ENCODE results near the gene MAN1A1. TPM values are rescaled to one million over a fixed set of nuclear protein-coding genes. Genes with fewer than 3 reads are reported as not detected.
A peak's percentile ranks its signal among the peaks of the same experiment; 100 is the strongest.

MAN1A1 gene
- total RNA-seq, 1 experiment from 2014 or later: 19.0 TPM

- TF ChIP-seq EZH2 (IDR thresholded peaks at IDR 0.05; ENCODE audit: low read length, unreplicated experiment): no peak
- Histone ChIP-seq H3K79me2 (ENCODE audit: low read length) (no peaks in the 10 kb centered on the region), H3K4me3 (ENCODE audit: low read length) (no peak overlapping the region; the same call in 1 of the 2 replicates), H3K9me3 (ENCODE audit: low read length) (no peaks in the 10 kb centered on the region), H3F3A (ENCODE audit: low read length, unreplicated experiment) (no peaks in the 10 kb centered on the region), H2AFZ (ENCODE audit: low read length) (no peak overlapping the region), H3K27ac (ENCODE audit: low read length) (peak overlapping the region; percentile 67), H3K36me3 (ENCODE audit: low read depth, low read length) (no peaks in the 10 kb centered on the region), H3K9me2 (replicated peaks; ENCODE audit: low read length) (no peaks in the 10 kb centered on the region), H4K20me1 (ENCODE audit: low read length) (no peaks in the 10 kb centered on the region), H3K4me1 (ENCODE audit: insufficient read depth, low read length) (peaks cover 38% of the 10 kb centered on the region), H3K27me3 (ENCODE audit: low read length) (no peaks in the 10 kb centered on the region), H3K4me2 (ENCODE audit: low read length) (peak overlapping the region; percentile 66), H3K9ac (ENCODE audit: low read length) (no peak overlapping the region)
- intact Hi-C loops (cut with micrococcal nuclease): loop anchor here (5.0 to 10.0 kb wide), 5 partner anchors 597 to 1682 kb away; no protein-coding TSS in a partner anchor
- DNase-seq: peak; percentile 72
- BruUV-seq (replicated peaks): no TSS peak
- POLR2A ChIA-PET (ENCODE audit: unreplicated experiment): no interaction called here
- peak; percentile 61 for ATAC-seq
- CTCF ChIA-PET: interaction anchor here (0.5 to 1.5 kb wide), 2 partner anchors 15 to 16 kb away, joined by 3 to 11 read pairs; no protein-coding TSS in a partner anchor
Observed at GRCh38 chr6:119145111-119145510, 204.4 kb downstream of the MAN1A1 start.

GRCh38 chr6:119142637-119143036, 206.9 kb downstream of the MAN1A1 start:
- Histone ChIP-seq H3K79me2 (ENCODE audit: low read length) (no peaks in the 10 kb centered on the region), H4K20me1 (ENCODE audit: low read length) (no peaks in the 10 kb centered on the region), H3F3A (ENCODE audit: low read length, unreplicated experiment) (no peaks in the 10 kb centered on the region), H3K27ac (ENCODE audit: low read length) (no peak overlapping the region), H3K4me1 (ENCODE audit: insufficient read depth, low read length) (peaks cover 33% of the 10 kb centered on the region), H3K9me3 (ENCODE audit: low read length) (no peaks in the 10 kb centered on the region), H3K9ac (ENCODE audit: low read length) (no peak overlapping the region), H3K9me2 (replicated peaks; ENCODE audit: low read length) (no peaks in the 10 kb centered on the region), H2AFZ (ENCODE audit: low read length) (no peak overlapping the region), H3K4me3 (ENCODE audit: low read length) (no peak overlapping the region), H3K36me3 (ENCODE audit: low read depth, low read length) (no peaks in the 10 kb centered on the region), H3K27me3 (ENCODE audit: low read length) (no peaks in the 10 kb centered on the region), H3K4me2 (ENCODE audit: low read length) (no peak overlapping the region)
- intact Hi-C loops (cut with micrococcal nuclease): loop anchor here (10.0 kb wide), 2 partner anchors 692 to 832 kb away; no protein-coding TSS in a partner anchor
- TF ChIP-seq EZH2phosphoT487 (IDR thresholded peaks at IDR 0.05; ENCODE audit: borderline replicate concordance, low read length) (no peak), EZH2 (IDR thresholded peaks at IDR 0.05; ENCODE audit: low read length, unreplicated experiment) (no peak), CTCF (conservative IDR thresholded peaks at IDR 0.05; ENCODE audit: low read depth, low read length) (no peak)
- POLR2A ChIA-PET (ENCODE audit: unreplicated experiment): interaction anchor here (0.6 kb wide), 1 partner anchor 516 kb away, joined by 4 read pairs; no protein-coding TSS in a partner anchor
- CTCF ChIA-PET: no interaction called here
- BruUV-seq (replicated peaks): no TSS peak
- ATAC-seq (no peak), DNase-seq (no peak)

- no peaks in the 10 kb centered on the region for H3K9me2 ChIP-seq (replicated peaks; ENCODE audit: low read length)
- BruUV-seq (replicated peaks): no TSS peak
- intact Hi-C loops (cut with micrococcal nuclease): loop anchor here (10.0 kb wide), 2 partner anchors 693 to 833 kb away; no protein-coding TSS in a partner anchor
- H3K4me3 ChIP-seq (ENCODE audit: low read length): no peak overlapping the region
- H3F3A ChIP-seq (ENCODE audit: low read length, unreplicated experiment): no peaks in the 10 kb centered on the region
- peaks cover 36% of the 10 kb centered on the region for H3K4me1 ChIP-seq (ENCODE audit: insufficient read depth, low read length)
- DNase-seq (no peak), ATAC-seq (no peak)
- no peak overlapping the region for H3K9ac ChIP-seq (ENCODE audit: low read length)
- no peaks in the 10 kb centered on the region for H3K27me3 ChIP-seq (ENCODE audit: low read length)
- no peaks in the 10 kb centered on the region for H3K9me3 ChIP-seq (ENCODE audit: low read length)
- no peaks in the 10 kb centered on the region for H3K79me2 ChIP-seq (ENCODE audit: low read length)
- no peaks in the 10 kb centered on the region for H4K20me1 ChIP-seq (ENCODE audit: low read length)
- ChIA-PET CTCF (no interaction called here), POLR2A (ENCODE audit: unreplicated experiment) (no interaction called here)
- no peaks in the 10 kb centered on the region for H3K36me3 ChIP-seq (ENCODE audit: low read depth, low read length)
- no peak for TF ChIP-seq EZH2 (IDR thresholded peaks at IDR 0.05; ENCODE audit: low read length, unreplicated experiment)
- TF ChIP-seq EZH2phosphoT487 (IDR thresholded peaks at IDR 0.05; ENCODE audit: borderline replicate concordance, low read length): no peak
- no peak for TF ChIP-seq CTCF (conservative IDR thresholded peaks at IDR 0.05; ENCODE audit: low read depth, low read length)
- no peak overlapping the region for H3K4me2 ChIP-seq (ENCODE audit: low read length)
- no peak overlapping the region for H3K27ac ChIP-seq (ENCODE audit: low read length)
- H2AFZ ChIP-seq (ENCODE audit: low read length): no peak overlapping the region
Observed at GRCh38 chr6:119142041-119142440, 207.5 kb downstream of the MAN1A1 start.

Data from PC-3 (cell line).